GM20000 (cell line): ENCODE data around the gene ZNF557.

ENCODE experiments used
- DNase-seq: peaks from one replicate; pipeline ENCODE4 v3.0.0; 2012; ENCODE audit warnings: low spot score
- CTCF ChIP-seq: IDR thresholded peaks from 2 replicates; pipeline ENCODE4 v1.5.1; 2012; ENCODE audit warnings: mild to moderate bottlenecking, control low read depth; ENCODE audit errors: extremely low read depth, missing control alignments

The ZNF557 gene

DNA sequence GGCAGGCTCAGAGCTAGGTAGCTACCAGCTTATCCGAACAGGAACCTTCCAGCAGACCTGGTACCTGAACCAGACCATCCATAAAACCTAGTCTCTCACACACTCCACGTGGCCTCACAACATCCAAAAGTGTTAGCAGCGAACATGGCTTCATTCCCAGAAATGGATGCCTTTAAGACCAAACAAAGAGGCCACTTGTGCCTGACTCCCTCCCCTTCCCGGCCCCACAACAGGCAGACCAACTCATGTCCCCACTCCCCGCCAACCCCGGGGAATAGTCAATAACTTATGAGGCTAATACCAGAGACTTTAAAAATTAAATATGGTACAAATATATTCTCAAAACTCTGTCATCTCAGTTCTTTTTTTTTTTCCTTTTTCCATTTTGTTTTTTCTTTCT is 46.2 kb downstream of the ZNF557 start:
- no peak for DNase-seq
- TF ChIP-seq CTCF = no peak

DNA sequence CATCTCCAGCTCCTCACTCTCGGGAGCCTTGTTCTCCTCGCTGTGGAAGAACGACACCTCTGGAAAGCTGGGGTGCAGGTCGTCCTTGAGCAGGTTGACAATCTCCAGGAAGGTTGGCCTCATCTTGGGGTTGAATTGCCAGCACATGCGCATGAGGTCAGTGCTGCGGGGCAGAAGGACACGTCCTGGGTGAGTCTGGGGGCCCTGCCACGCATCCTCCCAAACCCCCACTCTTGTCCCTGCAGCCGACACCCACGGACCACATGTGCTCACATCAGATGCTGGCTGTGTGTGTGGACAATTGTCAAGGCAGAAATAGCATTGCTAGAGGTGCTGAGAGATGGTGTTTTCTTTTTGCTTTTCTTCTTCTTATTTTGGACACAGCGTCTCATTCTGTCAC is 47.7 kb downstream of the ZNF557 start:
- TF ChIP-seq CTCF = no peak
- DNase-seq = no peak

DNA sequence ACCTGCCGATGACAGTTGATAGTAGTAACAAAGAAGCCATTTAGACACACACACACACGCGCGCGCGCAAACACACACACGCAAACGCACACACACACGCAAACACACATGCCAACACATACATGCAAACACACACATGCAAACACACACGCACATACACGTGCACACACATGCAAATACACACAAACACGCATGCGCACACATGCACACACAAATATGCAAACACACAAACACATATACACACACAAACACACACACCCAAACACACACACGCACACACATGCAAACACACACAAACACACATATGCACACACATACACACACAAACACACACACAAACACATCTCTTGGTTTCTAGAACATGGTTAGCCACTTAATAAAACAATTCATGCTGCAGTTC is 50.1 kb downstream of the ZNF557 start:
- DNase-seq = no peak
- TF ChIP-seq CTCF = no peak

- DNase-seq = no peak
- no peak for TF ChIP-seq CTCF
Measured at GRCh38 chr19:7120499-7120898, 51.0 kb downstream of the ZNF557 start.

DNA sequence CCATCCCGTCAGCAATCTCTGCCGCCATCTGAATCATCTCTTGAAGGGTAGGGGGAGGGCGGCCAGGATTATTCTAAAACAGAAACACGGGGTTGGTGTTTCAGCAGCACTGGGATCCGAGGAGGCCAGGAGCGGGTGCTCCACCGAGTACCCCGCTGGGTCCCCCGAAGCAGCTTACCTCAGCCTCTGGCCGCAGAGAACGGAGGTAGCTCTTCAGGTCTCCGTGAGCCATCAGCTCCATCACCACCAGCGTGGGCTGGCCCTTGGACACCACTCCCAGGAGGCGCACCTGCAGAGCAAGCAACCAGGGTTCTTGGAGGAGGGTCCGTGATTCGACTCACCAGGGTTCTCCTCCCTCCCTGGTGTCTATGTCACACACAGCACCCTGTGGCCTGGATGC is 53.2 kb downstream of the ZNF557 start:
- DNase-seq = no peak
- no peak for TF ChIP-seq CTCF

DNA sequence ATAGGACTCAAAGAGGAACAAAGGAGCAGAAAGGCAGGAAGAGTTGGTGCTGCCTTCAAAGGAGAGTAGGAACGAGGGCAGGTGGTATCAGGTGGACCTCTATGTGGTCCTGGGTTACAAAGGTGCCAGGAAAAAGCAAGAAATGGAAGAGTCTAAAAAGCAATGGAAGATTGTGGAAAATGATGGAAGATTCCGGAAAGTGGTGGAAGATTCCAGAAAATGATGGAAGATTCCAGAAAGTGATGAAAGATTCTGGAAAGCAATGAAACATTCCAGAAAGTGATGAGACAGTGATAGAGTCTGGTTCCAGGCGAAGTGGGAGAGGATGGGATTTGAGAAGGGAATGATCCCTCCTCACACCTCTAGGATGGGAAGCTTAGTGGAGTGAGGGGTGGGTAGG is 55.3 kb downstream of the ZNF557 start:
- no peak for TF ChIP-seq CTCF
- DNase-seq = no peak

DNA sequence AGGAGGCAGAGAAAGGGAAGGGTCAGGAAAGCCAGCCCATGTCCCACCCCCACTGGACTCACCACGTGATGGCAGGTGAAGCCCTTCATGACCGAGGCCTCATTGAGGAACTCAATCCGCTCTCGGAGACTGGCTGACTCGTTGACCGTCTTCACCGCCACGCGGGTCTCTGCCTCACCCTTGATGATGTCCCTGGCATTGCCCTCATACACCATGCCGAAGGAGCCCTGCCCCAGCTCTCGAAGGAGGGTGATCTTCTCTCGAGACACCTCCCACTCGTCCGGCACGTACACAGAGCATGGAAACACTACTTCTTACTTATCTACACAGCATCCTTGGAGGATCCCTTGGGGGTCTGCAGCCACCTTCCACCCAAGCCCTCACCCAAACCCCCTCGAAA is 55.7 kb downstream of the ZNF557 start:
- DNase-seq = no peak
- no peak for TF ChIP-seq CTCF

DNA sequence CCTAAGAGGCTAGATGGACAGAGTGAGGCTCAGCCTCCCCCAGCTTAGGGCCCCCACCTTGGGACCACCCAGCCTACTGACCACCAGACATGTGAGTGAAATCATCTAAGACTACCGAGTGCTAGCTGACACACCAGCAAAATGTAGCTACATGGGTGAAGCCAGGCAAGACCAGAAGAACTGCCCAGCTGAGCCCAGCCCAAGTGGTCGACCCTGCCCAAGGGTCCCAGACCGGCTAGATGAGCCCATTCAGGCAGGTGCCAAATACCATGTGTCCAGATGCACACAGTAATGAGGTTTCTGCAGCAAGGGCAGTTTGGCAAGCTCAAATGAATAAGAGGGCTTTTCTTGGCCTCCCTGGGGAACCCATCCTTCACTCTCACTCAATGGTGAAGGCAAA is 56.6 kb downstream of the ZNF557 start:
- DNase-seq = no peak
- no peak for TF ChIP-seq CTCF
